HEK293 (cell line): ENCODE measurements around the gene MED6.

Source experiments
- CTCF ChIA-PET: fragments of 350-600 bp; formaldehyde crosslinking; extraction: SDS; loops from one replicate; lab custom pipeline; 2021; ENCODE audit warnings: antibody characterized with exemption; lab: Yijun Ruan, JAX
- POLR2A ChIA-PET: fragments of 300-600 bp; formaldehyde crosslinking; extraction: SDS; loops from one replicate; lab custom pipeline; 2020; ENCODE audit warnings: antibody characterized with exemption, inconsistent platforms; lab: Yijun Ruan, JAX
- H3K27ac ChIP-seq: fragments of 200-500 bp; sonication (Bioruptor generic); 2 replicates; pipeline ENCODE4 v1.5.1; 2014; ENCODE audit warnings: low read depth, low read length, control low read depth, inconsistent platforms; ENCODE audit errors: extremely low read depth
- H3K36me3 ChIP-seq, 2 experiments: fragments of 200-500 bp in 1 of 2; sonication (Bioruptor generic) in 1 of 2; 1 replicate in 1 of 2; 2 replicates in 1 of 2; pipeline ENCODE4 v1.5.1; 2014 to 2017; ENCODE audit warnings: inconsistent platforms in 2 of 2, low read length in 2 of 2; ENCODE audit not compliant: control insufficient read depth in 2 of 2, insufficient read depth in 1 of 2
- H3K4me1 ChIP-seq: fragments of 200-500 bp; sonication (Bioruptor generic); 2 replicates; pipeline ENCODE4 v1.5.1; 2014; ENCODE audit warnings: mild to moderate bottlenecking, low read length, inconsistent platforms; ENCODE audit not compliant: control insufficient read depth, insufficient read depth
- H3K4me3 ChIP-seq: 2 replicates; pipeline ENCODE4 v1.5.1; 2011; ENCODE audit warnings: low read depth, mild to moderate bottlenecking, control low read depth, low read length, moderate library complexity
- H3K9me3 ChIP-seq: fragments of 200-500 bp; sonication (Bioruptor generic); 2 replicates; pipeline ENCODE4 v1.5.1; 2014; ENCODE audit warnings: low read depth, low read length, inconsistent platforms; ENCODE audit not compliant: control insufficient read depth, insufficient read depth
- GLI2 ChIP-seq: fragments of 450-650 bp; formaldehyde crosslinking; IDR thresholded peaks from 2 replicates; pipeline ENCODE4; 2017; ENCODE audit warnings: missing biosample characterization, missing genetic modification characterization, low read depth, borderline replicate concordance
- GLI4 ChIP-seq: fragments of 450-650 bp; formaldehyde crosslinking; IDR thresholded peaks from 2 replicates; pipeline ENCODE4 v1.5.1; 2016; ENCODE audit warnings: missing biosample characterization, missing genetic modification characterization
- KLF1 ChIP-seq: fragments of 450-650 bp; formaldehyde crosslinking; IDR thresholded peaks from 2 replicates; pipeline ENCODE4 v1.5.1; 2016; ENCODE audit warnings: missing biosample characterization, missing genetic modification characterization
- PRDM1 ChIP-seq: fragments of 450-650 bp; formaldehyde crosslinking; IDR thresholded peaks from 2 replicates; pipeline ENCODE4; 2016; ENCODE audit warnings: missing biosample characterization, missing genetic modification characterization
- REST ChIP-seq: fragments of 450-650 bp; formaldehyde crosslinking; IDR thresholded peaks from 2 replicates; pipeline ENCODE4 v1.5.1; 2016; ENCODE audit warnings: missing biosample characterization, missing genetic modification characterization
- ZBTB1 ChIP-seq: fragments of 450-650 bp; formaldehyde crosslinking; IDR thresholded peaks from 2 replicates; pipeline ENCODE4 v1.5.1; 2016; ENCODE audit warnings: missing biosample characterization, missing genetic modification characterization
- ZBTB11 ChIP-seq: fragments of 450-650 bp; formaldehyde crosslinking; conservative IDR thresholded peaks from 2 replicates; pipeline ENCODE4 v1.5.1; 2016; ENCODE audit warnings: low read depth, missing biosample characterization, missing genetic modification characterization
- ZNF132 ChIP-seq: fragments of 450-650 bp; formaldehyde crosslinking; IDR thresholded peaks from 2 replicates; pipeline ENCODE4 v1.5.1; 2017; ENCODE audit warnings: missing biosample characterization, missing genetic modification characterization, borderline replicate concordance
- ZNF16 ChIP-seq: fragments of 450-650 bp; formaldehyde crosslinking; IDR thresholded peaks from 2 replicates; pipeline ENCODE4 v1.5.1; 2016; ENCODE audit warnings: low read depth, missing biosample characterization, missing genetic modification characterization
- ZNF266 ChIP-seq: fragments of 450-650 bp; formaldehyde crosslinking; IDR thresholded peaks from 2 replicates; pipeline ENCODE4 v1.5.1; 2016; ENCODE audit warnings: missing biosample characterization, missing genetic modification characterization, low read depth
- ZNF426 ChIP-seq: fragments of 450-650 bp; formaldehyde crosslinking; IDR thresholded peaks from 2 replicates; pipeline ENCODE4 v1.5.1; 2017; ENCODE audit warnings: missing biosample characterization, missing genetic modification characterization, mild to moderate bottlenecking, inconsistent platforms, moderate library complexity
- ZNF596 ChIP-seq: fragments of 450-650 bp; IDR thresholded peaks from 2 replicates; pipeline ENCODE4 v1.5.0; 2018; ENCODE audit warnings: missing biosample characterization, mild to moderate bottlenecking, missing genetic modification characterization, moderate library complexity
- ZNF629 ChIP-seq: fragments of 450-650 bp; formaldehyde crosslinking; IDR thresholded peaks from 2 replicates; pipeline ENCODE4 v1.5.1; 2017; ENCODE audit warnings: missing biosample characterization, missing genetic modification characterization
- ZNF645 ChIP-seq: fragments of 450-650 bp; formaldehyde crosslinking; IDR thresholded peaks from 2 replicates; pipeline ENCODE4; 2016; ENCODE audit warnings: missing biosample characterization, missing genetic modification characterization
- ZNF707 ChIP-seq: fragments of 450-650 bp; formaldehyde crosslinking; IDR thresholded peaks from 2 replicates; pipeline ENCODE4 v1.5.1; 2016; ENCODE audit warnings: missing biosample characterization, missing genetic modification characterization
- ZNF777 ChIP-seq: fragments of 450-650 bp; formaldehyde crosslinking; IDR thresholded peaks from 2 replicates; pipeline ENCODE4 v1.5.1; 2017; ENCODE audit warnings: missing biosample characterization, missing genetic modification characterization, borderline replicate concordance
- ZNF843 ChIP-seq: fragments of 450-650 bp; formaldehyde crosslinking; IDR thresholded peaks from 2 replicates; pipeline ENCODE4 v1.5.1; 2016; ENCODE audit warnings: missing biosample characterization, missing genetic modification characterization

Gene MED6

GRCh38 chr14:70597731-70598130 lies 2.7 kb downstream of the MED6 start:
- H3K27ac ChIP-seq: no peak overlapping the region
- no peaks in the 10 kb centered on the region for H3K9me3 ChIP-seq
- POLR2A ChIA-PET: no interaction called here
- CTCF ChIA-PET: interaction anchor here (0.7 kb wide), 1 partner anchor 465 kb away, joined by 3 read pairs; no protein-coding TSS in a partner anchor
- no peak overlapping the region for H3K4me3 ChIP-seq
- no peak for TF ChIP-seq ZNF707 (tag by site-specific recombination)
- TF ChIP-seq ZNF266: no peak
- no peak for TF ChIP-seq KLF1 (tag by site-specific recombination)
- TF ChIP-seq ZNF426 (tag by site-specific recombination): no peak
- no peak for TF ChIP-seq PRDM1 (tag by site-specific recombination)
- TF ChIP-seq ZNF132: no peak
- TF ChIP-seq ZNF645 (tag by site-specific recombination): no peak
- TF ChIP-seq GLI2 (tag by site-specific recombination): no peak
- TF ChIP-seq ZNF596 (tag by site-specific recombination): no peak
- TF ChIP-seq ZNF629 (tag by site-specific recombination): no peak
- peaks cover 6 to 48% of the 10 kb centered on the region in 2 experiments for H3K36me3 ChIP-seq
- peaks cover 8% of the 10 kb centered on the region for H3K4me1 ChIP-seq

GRCh38 chr14:70595443-70596185 lies 4.8 kb downstream of the MED6 start:
- CTCF ChIA-PET: interaction anchor here (1.1 kb wide), 1 partner anchor 118 kb away, joined by 4 read pairs; no protein-coding TSS in a partner anchor

More at GRCh38 chr14:70595443-70596185, 4.8 kb downstream of the MED6 start:
- Histone ChIP-seq H3K27ac (no peak overlapping the region), H3K36me3 (peaks cover 23 to 69% of the 10 kb centered on the region in 2 experiments), H3K9me3 (no peaks in the 10 kb centered on the region), H3K4me3 (no peak overlapping the region), H3K4me1 (peaks cover 4% of the 10 kb centered on the region; the same call in 1 of the 2 replicates)
- POLR2A ChIA-PET: no interaction called here
- TF ChIP-seq ZNF843 (tag by site-specific recombination) (no peak), GLI4 (tag by site-specific recombination) (no peak), ZBTB11 (tag by site-specific recombination) (no peak), ZNF16 (tag by site-specific recombination) (no peak), ZBTB1 (tag by site-specific recombination) (no peak), REST (tag by site-specific recombination) (no peak), ZNF629 (tag by site-specific recombination) (no peak), ZNF777 (no peak)
